ENCODE data around the gene CHODL. TPM values are rescaled to one million over a fixed set of nuclear protein-coding genes. Genes with fewer than 3 reads are reported as not detected.

Gene CHODL
- total RNA-seq, 2 donors from 2014 or later: 0.16 to 1.4 TPM

DNA sequence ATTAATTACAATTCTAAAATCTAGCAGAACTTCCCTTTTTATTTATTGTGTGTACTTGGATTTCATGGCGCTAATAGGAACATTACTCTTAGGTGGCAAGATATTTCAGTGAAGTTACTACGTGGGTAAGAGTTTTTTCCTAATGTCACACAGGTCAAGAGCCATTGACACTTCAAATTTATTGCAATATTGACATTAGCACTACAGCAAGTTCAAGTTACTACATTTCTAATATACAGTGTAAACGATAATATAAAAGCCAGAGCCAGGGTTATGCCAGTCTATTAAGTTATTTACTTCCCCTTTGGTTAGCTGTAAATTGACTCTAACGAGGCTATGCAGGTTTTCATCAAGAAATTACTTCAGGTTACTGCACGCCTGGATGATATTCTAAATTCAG, 29.7 kb downstream of the CHODL start:
- no peak for ATAC-seq
- intact Hi-C loops (cut with DNase I): no loop called here
- no peak for DNase-seq

GRCh38 chr21:18275781-18276180, 31.1 kb downstream of the CHODL start:
- no peak for ATAC-seq
- DNase-seq: no peak
- intact Hi-C loops (cut with DNase I): no loop called here

- no peak for DNase-seq
- intact Hi-C loops (cut with DNase I): no loop called here
- ATAC-seq: no peak
Observed at GRCh38 chr21:18285379-18285778, 40.7 kb downstream of the CHODL start.

DNA sequence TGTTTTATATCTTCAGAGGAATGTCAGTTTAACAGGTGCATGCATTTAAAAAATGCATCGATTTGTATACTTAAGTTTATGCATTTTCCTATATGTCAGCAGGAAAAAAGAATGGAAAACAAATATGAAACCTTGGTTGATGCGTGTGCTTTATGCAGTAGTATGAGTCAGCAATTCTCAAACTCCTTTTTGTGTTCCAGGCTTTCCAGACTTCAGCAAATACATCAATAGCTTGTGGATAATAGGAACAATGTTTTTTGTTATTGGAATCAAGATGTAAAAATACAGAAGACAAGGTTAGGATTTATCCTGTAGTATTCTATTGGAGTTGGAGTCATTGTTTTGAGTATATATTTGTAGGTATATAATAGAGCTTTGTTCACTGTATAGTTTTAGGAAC, 45.2 kb downstream of the CHODL start:
- DNase-seq (no peak), ATAC-seq (no peak)
- intact Hi-C loops (cut with DNase I): no loop called here

DNA sequence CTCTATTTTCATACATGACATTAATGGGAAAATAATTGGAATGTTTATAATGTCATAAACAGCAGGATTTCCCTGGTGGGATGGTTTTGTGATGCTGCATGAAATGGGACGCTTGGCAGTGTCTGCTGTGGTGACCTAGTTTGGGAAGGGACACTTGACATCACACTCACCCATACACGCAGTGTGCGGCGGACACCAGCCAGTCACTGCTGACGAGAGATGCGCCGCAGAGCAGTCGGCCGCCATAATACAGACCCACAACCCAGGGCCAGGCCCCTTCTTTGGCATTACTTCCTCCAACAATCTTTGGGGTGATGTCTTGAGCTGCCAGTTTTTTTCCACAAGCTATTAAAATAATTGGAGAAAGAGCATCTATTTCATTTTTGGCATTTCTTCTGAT, 49.5 kb downstream of the CHODL start:
- intact Hi-C loops (cut with DNase I): no loop called here

DNA sequence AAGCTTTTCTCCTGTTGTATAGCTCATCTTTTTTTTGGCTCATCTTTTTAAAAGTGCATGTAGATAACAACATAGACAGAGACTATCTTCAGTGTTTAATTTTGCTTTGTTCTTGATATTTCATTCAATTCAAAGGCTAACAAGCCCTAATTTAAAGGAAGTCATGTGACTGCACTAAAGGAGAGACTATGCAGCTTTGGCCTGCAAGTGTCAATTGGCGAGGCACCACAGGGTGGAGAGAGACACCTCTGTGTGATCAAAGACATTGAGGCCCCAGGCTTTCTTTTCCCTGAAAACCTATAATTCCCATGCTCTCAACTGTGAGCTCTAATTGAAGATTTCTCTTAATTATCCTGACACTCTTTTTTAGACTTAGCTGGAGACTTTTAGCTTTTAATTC, 53.6 kb downstream of the CHODL start:
- intact Hi-C loops (cut with DNase I): no loop called here
- no peak for DNase-seq
- no peak for ATAC-seq

More for the DNA sequence above, 49.5 kb downstream of the CHODL start:
- ATAC-seq (no peak), DNase-seq (no peak)

Other genes with a start within 250 kb of the CHODL start
- gene TMPRSS15, start 159.0 kb downstream of the CHODL start, total RNA-seq: not detected